Karpas-422 (cell line): ENCODE data around the gene CLIP2. TPM values are rescaled to one million over a fixed set of nuclear protein-coding genes. Genes with fewer than 3 reads are reported as not detected.
A peak's percentile ranks its signal among the peaks of the same experiment; 100 is the strongest.

Experiments used
- DNase-seq: peaks from one replicate; pipeline ENCODE4 v3.0.0-alpha.2; 2015
- H2AFZ ChIP-seq: fragments of 200-600 bp; sonication (generic); 2 replicates; pipeline ENCODE4 v1.6.1; 2014; ENCODE audit warnings: antibody characterized with exemption, low read length, mixed read lengths
- H3K27ac ChIP-seq: fragments of 200-600 bp; sonication (generic); 2 replicates; pipeline ENCODE4 v1.5.1; 2014; ENCODE audit warnings: mild to moderate bottlenecking, low read length, moderate library complexity
- H3K27me3 ChIP-seq: fragments of 200-600 bp; sonication (generic); 2 replicates; pipeline ENCODE4 v1.6.1; 2014; ENCODE audit warnings: low read length, mixed read lengths
- H3K36me3 ChIP-seq: fragments of 200-600 bp; sonication (generic); 2 replicates; pipeline ENCODE4 v1.6.1; 2014; ENCODE audit warnings: low read length, mixed read lengths; ENCODE audit not compliant: insufficient read depth
- H3K4me1 ChIP-seq: fragments of 200-600 bp; sonication (generic); 2 replicates; pipeline ENCODE4 v1.6.1; 2014; ENCODE audit warnings: mild to moderate bottlenecking, low read length, mixed read lengths
- H3K4me2 ChIP-seq: fragments of 200-600 bp; sonication (generic); 2 replicates; pipeline ENCODE4 v1.6.1; 2014; ENCODE audit warnings: low read length, low read depth, mild to moderate bottlenecking; ENCODE audit not compliant: poor library complexity, severe bottlenecking
- H3K4me3 ChIP-seq: fragments of 200-600 bp; sonication (generic); 2 replicates; pipeline ENCODE4 v1.5.1; 2014; ENCODE audit warnings: mild to moderate bottlenecking, antibody characterized with exemption, low read length, mixed read lengths
- H3K79me2 ChIP-seq: fragments of 200-600 bp; sonication (generic); 2 replicates; pipeline ENCODE4 v1.6.1; 2014; ENCODE audit warnings: mild to moderate bottlenecking, low read length, mixed read lengths
- H3K9ac ChIP-seq: fragments of 200-600 bp; sonication (generic); 2 replicates; pipeline ENCODE4 v1.6.0; 2014; ENCODE audit warnings: low read length
- H3K9me2 ChIP-seq: fragments of 200-600 bp; sonication (generic), shearing (Covaris generic); replicated peaks from 2 replicates; pipeline ENCODE4 v1.6.0; 2014; ENCODE audit warnings: mild to moderate bottlenecking, low read length, moderate library complexity; ENCODE audit not compliant: insufficient read depth
- H3K9me3 ChIP-seq: fragments of 300-700, 200-600 bp; sonication (generic); 2 replicates; pipeline ENCODE4 v1.6.1; 2014; ENCODE audit warnings: low read length, mixed read lengths
- H4K20me1 ChIP-seq: fragments of 200-600 bp; sonication (generic); 2 replicates; pipeline ENCODE4 v1.6.1; 2014; ENCODE audit warnings: mild to moderate bottlenecking, antibody characterized with exemption, low read length, low read depth; ENCODE audit not compliant: insufficient read depth
- total RNA-seq: library from RNA; depleted of rRNA; stranded (reverse); fragments of >200 nt; shearing (Covaris generic); gene quantifications from 2 replicates; pipeline ENCODE4 v1.2.3, GENCODE V29; 2014; ENCODE audit warnings: low replicate concordance

Gene CLIP2
- total RNA-seq, 1 experiment from 2014 or later, result not detected

DNA sequence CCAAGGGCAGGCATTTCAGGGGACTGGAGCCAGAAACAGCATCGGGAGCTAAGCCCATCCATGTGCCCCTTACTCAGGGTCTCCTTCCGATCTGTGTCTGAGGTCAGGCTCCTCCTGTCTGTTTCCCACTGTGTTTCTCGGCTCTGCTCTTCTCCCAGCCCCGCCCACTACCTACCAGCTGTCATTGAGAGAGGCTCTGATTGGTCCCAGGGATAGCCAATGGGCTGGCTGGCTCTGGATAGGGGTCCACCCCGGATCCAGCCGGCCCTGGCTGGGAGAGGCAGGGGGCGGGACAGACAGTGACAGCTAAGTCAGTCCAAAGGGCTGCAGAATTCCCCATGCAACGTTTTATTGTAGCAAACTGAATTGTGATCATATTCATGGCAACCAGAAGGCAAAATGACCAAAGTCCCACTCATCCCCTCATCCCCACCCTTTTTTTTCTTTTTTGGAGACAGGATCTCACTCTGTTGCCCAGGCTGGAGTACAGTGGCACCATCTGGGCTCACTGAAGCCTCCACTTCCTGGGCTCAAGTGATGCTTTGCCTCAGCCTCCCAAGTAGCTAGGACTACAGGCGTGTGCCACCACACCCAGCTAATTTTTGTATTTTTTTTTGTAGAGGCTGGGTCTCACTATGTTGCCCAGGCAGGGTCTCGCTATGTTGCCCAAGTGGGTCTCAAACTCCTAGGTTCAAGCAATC is 76.3 kb downstream of the CLIP2 start:
- peak; percentile 89 for DNase-seq
- Histone ChIP-seq H2AFZ (no peak overlapping the region), H3K4me1 (no peaks in the 10 kb centered on the region), H3K9me3 (no peaks in the 10 kb centered on the region), H4K20me1 (no peaks in the 10 kb centered on the region), H3K27me3 (no peaks in the 10 kb centered on the region), H3K36me3 (no peaks in the 10 kb centered on the region), H3K9ac (no peak overlapping the region), H3K4me3 (no peak overlapping the region), H3K79me2 (no peaks in the 10 kb centered on the region), H3K9me2 (no peaks in the 10 kb centered on the region), H3K4me2 (no peak overlapping the region), H3K27ac (no peak overlapping the region)

DNA sequence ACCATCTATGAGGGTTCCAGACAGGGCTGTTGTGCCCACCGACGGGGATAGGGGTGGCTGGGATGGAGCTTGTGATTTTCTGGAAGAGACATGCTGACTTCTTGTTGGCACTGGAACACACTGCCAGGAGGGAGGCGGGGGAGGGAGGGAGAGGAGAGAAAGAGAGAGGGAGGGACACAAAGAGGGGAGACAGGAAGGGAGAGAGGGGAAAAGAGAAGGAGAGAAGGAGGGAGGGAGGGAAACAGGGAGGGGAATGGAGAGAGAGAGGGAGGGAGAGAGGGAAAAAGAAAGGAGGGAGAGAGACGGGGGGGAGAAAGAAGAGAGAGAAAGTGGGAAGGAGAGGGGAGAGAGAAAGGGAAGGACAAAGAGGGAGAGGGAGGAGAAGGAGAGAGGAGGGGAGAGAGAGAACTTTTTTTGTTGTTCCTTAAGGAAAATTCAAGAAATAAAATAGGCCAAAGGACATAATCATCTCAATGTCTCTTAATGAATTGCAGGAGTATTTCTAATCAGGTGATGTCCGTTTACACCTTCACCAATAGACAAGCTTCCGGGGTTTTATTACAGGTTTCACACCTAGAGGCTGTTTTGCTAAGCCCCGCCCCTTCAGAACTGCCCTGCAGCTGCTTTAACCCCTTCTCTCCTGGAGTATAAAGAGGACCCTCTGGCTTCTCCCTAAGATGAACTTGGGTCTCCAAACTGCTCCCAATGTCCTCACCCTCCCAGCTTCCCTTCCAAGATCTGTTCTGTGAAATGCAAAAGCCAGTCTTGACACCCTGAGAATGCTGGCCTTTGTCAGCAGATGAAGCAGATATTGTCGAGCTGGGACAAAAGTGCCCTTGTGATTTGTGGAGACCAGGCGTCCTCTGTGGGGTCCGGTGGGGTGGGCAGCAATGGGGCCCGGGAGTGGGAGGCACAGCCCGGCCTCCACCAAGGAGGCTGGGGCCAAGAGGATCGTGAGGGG is 82.5 kb downstream of the CLIP2 start:
- Histone ChIP-seq H3K9me2 (no peaks in the 10 kb centered on the region), H3K27me3 (no peaks in the 10 kb centered on the region), H3K36me3 (no peaks in the 10 kb centered on the region), H3K9me3 (no peaks in the 10 kb centered on the region), H3K4me2 (no peak overlapping the region), H3K27ac (no peak overlapping the region), H3K4me1 (peaks cover 6% of the 10 kb centered on the region), H4K20me1 (no peaks in the 10 kb centered on the region), H3K4me3 (no peak overlapping the region), H2AFZ (0 out of 2 replicates have a peak overlapping the region, but pooled peaks have one; percentile 21), H3K79me2 (no peaks in the 10 kb centered on the region), H3K9ac (no peak overlapping the region)
- peak; percentile 58 for DNase-seq

DNA sequence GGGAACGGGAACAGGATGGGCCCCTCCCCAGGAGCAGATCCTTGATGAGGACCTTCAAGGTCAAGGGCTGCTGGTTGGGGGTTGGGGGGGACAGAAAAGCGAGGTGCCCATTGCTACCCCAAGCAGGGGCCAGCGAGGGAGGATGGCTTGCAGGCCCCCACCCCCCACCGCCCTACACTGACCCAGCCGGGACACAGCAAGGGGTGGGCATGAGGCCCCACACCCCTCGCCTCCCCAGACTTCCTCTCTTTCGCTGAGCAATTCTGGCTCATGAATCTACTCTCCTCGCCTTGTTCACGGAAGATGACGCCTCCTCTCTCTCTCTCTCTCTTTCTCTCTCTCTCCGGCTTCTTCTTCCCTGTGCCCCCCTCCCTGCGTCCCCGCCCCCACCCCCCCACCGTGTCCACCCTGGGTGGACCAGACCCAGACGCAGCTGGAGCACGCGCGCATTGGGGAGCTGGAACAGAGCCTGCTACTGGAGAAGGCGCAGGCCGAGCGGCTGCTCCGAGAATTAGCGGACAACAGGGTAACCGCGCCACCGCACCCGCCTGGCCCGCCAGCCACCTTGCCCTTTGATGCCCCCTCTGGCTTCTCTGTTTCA is 83.4 kb downstream of the CLIP2 start:
- H3K9ac ChIP-seq, result no peak overlapping the region
- no peaks in the 10 kb centered on the region for H3K9me3 ChIP-seq
- peaks cover 6% of the 10 kb centered on the region for H3K4me1 ChIP-seq
- H3K36me3 ChIP-seq, result no peaks in the 10 kb centered on the region
- no peak overlapping the region for H3K4me2 ChIP-seq
- H3K27ac ChIP-seq, result no peak overlapping the region
- no peak overlapping the region for H3K4me3 ChIP-seq
- no peaks in the 10 kb centered on the region for H3K27me3 ChIP-seq
- no peak overlapping the region for H2AFZ ChIP-seq
- no peaks in the 10 kb centered on the region for H3K79me2 ChIP-seq
- no peaks in the 10 kb centered on the region for H3K9me2 ChIP-seq
- no peaks in the 10 kb centered on the region for H4K20me1 ChIP-seq
- DNase-seq, result no peak

DNA sequence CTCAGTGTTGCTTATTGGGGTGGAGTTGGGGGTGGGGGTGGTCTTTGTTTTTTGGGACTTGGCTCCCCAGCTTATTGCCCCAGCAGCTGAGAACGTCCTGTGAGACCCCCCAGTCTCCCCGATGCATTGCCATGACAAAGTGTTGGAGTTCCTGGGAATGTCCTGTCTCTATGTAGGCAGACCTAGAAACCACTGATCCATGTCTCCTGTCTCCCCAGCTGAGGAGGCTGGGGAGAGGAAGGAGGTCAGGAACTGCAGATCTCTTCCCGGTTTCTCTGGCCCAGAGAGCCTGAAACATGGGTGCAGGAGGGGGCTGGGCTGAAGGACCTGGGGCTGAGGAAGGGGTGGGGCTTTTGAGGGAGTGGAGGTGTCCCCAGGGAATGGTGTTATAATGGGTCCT is 84.3 kb downstream of the CLIP2 start:
- Histone ChIP-seq H2AFZ (no peak overlapping the region), H4K20me1 (no peaks in the 10 kb centered on the region), H3K4me2 (no peak overlapping the region), H3K27ac (no peak overlapping the region), H3K9ac (no peak overlapping the region), H3K4me1 (peaks cover 6% of the 10 kb centered on the region), H3K9me2 (no peaks in the 10 kb centered on the region), H3K79me2 (no peaks in the 10 kb centered on the region), H3K9me3 (no peaks in the 10 kb centered on the region), H3K27me3 (no peaks in the 10 kb centered on the region), H3K36me3 (no peaks in the 10 kb centered on the region), H3K4me3 (no peak overlapping the region)
- no peak for DNase-seq

DNA sequence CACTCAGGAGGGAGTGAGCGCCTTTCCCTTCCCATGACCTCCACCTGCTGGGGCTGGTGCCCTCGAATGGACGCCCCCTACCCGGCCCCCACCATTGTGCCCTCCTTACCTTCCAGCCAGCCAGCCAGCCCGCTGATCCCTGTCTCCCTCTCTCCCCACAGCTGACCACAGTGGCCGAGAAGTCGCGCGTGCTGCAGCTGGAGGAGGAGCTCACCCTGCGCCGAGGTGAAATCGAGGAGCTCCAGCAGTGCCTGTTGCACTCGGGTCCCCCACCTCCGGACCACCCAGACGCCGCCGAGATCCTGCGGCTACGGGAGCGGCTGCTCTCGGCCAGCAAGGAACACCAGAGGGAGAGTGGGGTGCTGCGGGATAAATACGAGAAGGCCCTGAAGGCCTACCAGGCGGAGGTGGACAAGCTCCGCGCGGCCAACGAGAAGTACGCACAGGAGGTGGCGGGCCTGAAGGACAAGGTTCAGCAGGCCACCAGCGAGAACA is 86.6 kb downstream of the CLIP2 start:
- no peak overlapping the region for H3K27ac ChIP-seq
- no peak overlapping the region for H2AFZ ChIP-seq
- no peak overlapping the region for H3K4me3 ChIP-seq
- H3K27me3 ChIP-seq, result no peaks in the 10 kb centered on the region
- no peak for DNase-seq
- no peaks in the 10 kb centered on the region for H4K20me1 ChIP-seq
- no peaks in the 10 kb centered on the region for H3K36me3 ChIP-seq
- H3K9me3 ChIP-seq, result no peaks in the 10 kb centered on the region
- no peaks in the 10 kb centered on the region for H3K9me2 ChIP-seq
- H3K4me1 ChIP-seq, result peaks cover 6% of the 10 kb centered on the region
- no peaks in the 10 kb centered on the region for H3K79me2 ChIP-seq
- no peak overlapping the region for H3K9ac ChIP-seq
- H3K4me2 ChIP-seq, result no peak overlapping the region

DNA sequence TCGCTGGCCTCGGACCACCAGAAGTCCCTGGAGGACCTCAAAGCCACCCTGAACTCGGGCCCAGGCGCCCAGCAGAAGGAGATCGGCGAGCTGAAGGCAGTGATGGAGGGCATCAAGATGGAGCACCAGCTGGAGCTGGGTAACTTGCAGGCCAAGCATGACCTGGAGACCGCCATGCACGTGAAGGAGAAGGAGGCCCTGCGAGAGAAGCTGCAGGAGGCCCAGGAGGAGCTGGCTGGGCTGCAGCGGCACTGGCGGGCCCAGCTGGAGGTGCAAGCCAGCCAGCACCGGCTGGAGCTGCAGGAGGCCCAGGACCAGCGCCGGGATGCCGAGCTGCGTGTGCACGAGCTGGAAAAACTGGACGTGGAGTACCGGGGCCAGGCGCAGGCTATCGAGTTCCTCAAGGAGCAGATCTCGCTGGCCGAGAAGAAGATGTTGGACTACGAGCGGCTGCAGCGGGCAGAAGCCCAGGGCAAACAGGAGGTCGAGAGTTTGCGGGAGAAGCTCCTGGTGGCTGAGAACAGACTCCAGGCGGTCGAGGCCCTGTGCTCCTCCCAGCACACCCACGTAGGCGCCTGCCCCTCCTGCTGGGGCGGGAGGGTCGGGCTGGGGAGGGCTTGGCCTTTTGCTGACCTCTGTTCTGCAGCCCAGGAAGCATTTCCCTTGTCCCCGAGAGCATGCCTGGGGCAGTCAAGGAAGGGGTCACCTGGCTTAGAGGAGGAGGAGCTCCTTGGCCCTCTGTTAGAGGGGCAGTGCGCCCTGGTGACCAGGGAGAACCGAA is 87.2 kb downstream of the CLIP2 start:
- Histone ChIP-seq H3K9me3 (no peaks in the 10 kb centered on the region), H3K9me2 (no peaks in the 10 kb centered on the region), H3K4me1 (peaks cover 6% of the 10 kb centered on the region), H3K36me3 (no peaks in the 10 kb centered on the region), H3K4me2 (no peak overlapping the region), H3K9ac (no peak overlapping the region), H3K27ac (no peak overlapping the region), H3K4me3 (no peak overlapping the region), H3K27me3 (no peaks in the 10 kb centered on the region), H2AFZ (no peak overlapping the region), H4K20me1 (no peaks in the 10 kb centered on the region), H3K79me2 (no peaks in the 10 kb centered on the region)
- DNase-seq, result no peak

DNA sequence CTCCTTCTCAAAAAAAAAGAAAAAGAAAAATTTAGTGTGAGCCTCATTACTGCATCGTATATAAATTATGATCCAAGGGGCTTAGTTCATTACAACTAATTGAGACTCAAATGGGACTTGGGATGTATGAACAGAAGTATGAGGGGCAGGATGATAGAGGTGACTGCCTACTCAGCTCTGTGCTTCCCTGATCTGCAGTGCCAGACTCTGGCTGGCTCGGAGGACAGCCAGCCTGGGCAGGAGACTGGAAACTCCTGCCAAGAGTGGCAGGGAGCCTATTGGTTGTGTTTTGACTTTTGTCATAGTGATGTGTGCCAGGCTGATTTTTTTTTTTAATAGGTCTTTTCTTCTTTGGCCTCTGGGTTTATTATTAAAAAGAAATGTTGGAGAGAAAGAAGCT is 90.7 kb downstream of the CLIP2 start:
- Histone ChIP-seq H3K27me3 (no peaks in the 10 kb centered on the region), H3K4me3 (no peak overlapping the region), H3K9ac (no peak overlapping the region), H3K27ac (no peak overlapping the region), H3K4me1 (no peaks in the 10 kb centered on the region), H4K20me1 (no peaks in the 10 kb centered on the region), H2AFZ (no peak overlapping the region), H3K79me2 (no peaks in the 10 kb centered on the region), H3K9me3 (no peaks in the 10 kb centered on the region), H3K36me3 (no peaks in the 10 kb centered on the region), H3K4me2 (no peak overlapping the region), H3K9me2 (no peaks in the 10 kb centered on the region)
- no peak for DNase-seq
